H1 (cell line): ENCODE results near the gene KCTD17. TPM values are rescaled to one million over a fixed set of nuclear protein-coding genes. Genes with fewer than 3 reads are reported as not detected.

Experiments
- GABPA ChIP-seq: IDR thresholded peaks from 2 replicates; pipeline ENCODE4 v1.6.1; 2011; ENCODE audit warnings: mild to moderate bottlenecking, low read length, moderate library complexity, borderline replicate concordance; ENCODE audit not compliant: insufficient read depth
- JUN ChIP-seq: IDR thresholded peaks from 2 replicates; pipeline ENCODE4 v1.6.1; 2011; ENCODE audit warnings: low read depth, mild to moderate bottlenecking, improper control_type of control experiment, low read length
- KDM5A ChIP-seq: fragments of 200-600 bp; IDR thresholded peaks from 2 replicates; pipeline ENCODE4 v1.7.1; 2012; ENCODE audit warnings: mild to moderate bottlenecking, low read length, inconsistent platforms, mixed read lengths
- MAFK ChIP-seq: IDR thresholded peaks from 2 replicates; pipeline ENCODE4 v1.6.1; 2012; ENCODE audit warnings: low read depth, mild to moderate bottlenecking, improper control_type of control experiment, low read length
- SP1 ChIP-seq: IDR thresholded peaks from 2 replicates; pipeline ENCODE4 v1.6.1; 2011; ENCODE audit warnings: low read depth, low read length
- SRF ChIP-seq: IDR thresholded peaks from 2 replicates; pipeline ENCODE4 v1.6.1; 2011; ENCODE audit warnings: mild to moderate bottlenecking, low read depth, low read length, moderate library complexity
- ZNF274 ChIP-seq: IDR thresholded peaks from 2 replicates; pipeline ENCODE4 v1.7.0; 2012; ENCODE audit warnings: low read length, borderline replicate concordance; ENCODE audit errors: extremely low read depth
- polyA plus RNA-seq, 7 experiments: library from polyadenylated mRNA; depleted of rRNA in 3 of 7; stranded (reverse) in 5 of 7; unstranded in 2 of 7; fragments of >200 nt in 5 of 7; fragments of 200-250 nt in 2 of 7; gene quantifications; 1 replicate in 5 of 7; 2 replicates in 1 of 7; 4 replicates in 1 of 7; pipeline versions ENCODE4 v1.2.1 to v1.2.3, GENCODE V29; 2011 to 2013; ENCODE audit warnings: missing spikeins in 2 of 7, mixed read lengths in 2 of 7
- total RNA-seq: library from RNA; stranded (reverse); fragmentation: NEBNext Ultra II Directional; extraction: Animal tissue kit (Norgen Biotek cat#: 25700); gene quantifications from 2 replicates; pipeline ENCODE4 v1.2.1, GENCODE V29; 2021

Gene KCTD17
- total and polyA plus RNA-seq, 2 of the 8 experiments (the other 6 are each of a cell fraction or from before 2014, with no cell fraction given) = 39.4 to 44.0 TPM

GRCh38 chr22:37062702-37063381, 11.3 kb downstream of the KCTD17 start (continued):
- no peak for TF ChIP-seq ZNF274
- no peak for TF ChIP-seq MAFK
- no peak for TF ChIP-seq JUN
- TF ChIP-seq SRF = no peak
- TF ChIP-seq KDM5A = no peak
- TF ChIP-seq GABPA = no peak
- TF ChIP-seq SP1 = no peak
